Activated CD4-positive, alpha-beta T cell treated with anti-CD3 and anti-CD28 coated beads for 48 hours (primary cell): ENCODE measurements around the gene SERPINA10.
"Not testable (repeated sequence)": the region's sequence is repeated elsewhere in the genome, so short reads cannot be mapped to it uniquely, and the experiment has no call there.

Source experiments
- DNase-seq: peaks from one replicate; pipeline ENCODE4 v3.0.0-alpha.2; 2020

SERPINA10 gene

GRCh38 chr14:94313991-94314655, 21.1 kb upstream of the SERPINA10 start:
- no peak for DNase-seq

- no peak for DNase-seq
Measured at GRCh38 chr14:94312481-94313246, 19.6 kb upstream of the SERPINA10 start.

GRCh38 chr14:94310248-94310647, 17.2 kb upstream of the SERPINA10 start:
- no peak for DNase-seq

- DNase-seq = no peak
Measured at GRCh38 chr14:94309721-94310120, 16.7 kb upstream of the SERPINA10 start.

GRCh38 chr14:94307410-94307992, 14.4 kb upstream of the SERPINA10 start:
- no peak for DNase-seq

- no peak for DNase-seq
Measured at GRCh38 chr14:94306047-94306978, 13.2 kb upstream of the SERPINA10 start.

GRCh38 chr14:94305620-94306019, 12.6 kb upstream of the SERPINA10 start:
- DNase-seq = no peak

GRCh38 chr14:94304243-94304642, 11.2 kb upstream of the SERPINA10 start:
- no peak for DNase-seq

- DNase-seq = no peak
Measured at GRCh38 chr14:94303111-94303510, 10.0 kb upstream of the SERPINA10 start.

GRCh38 chr14:94298130-94298529, 5.1 kb upstream of the SERPINA10 start:
- no peak for DNase-seq

GRCh38 chr14:94296181-94296545, 3.1 kb upstream of the SERPINA10 start:
- not testable (repeated sequence) for DNase-seq

- no peak for DNase-seq
Measured at GRCh38 chr14:94295360-94296180, 2.5 kb upstream of the SERPINA10 start.

- no peak for DNase-seq
Measured at GRCh38 chr14:94293578-94293924, 483 bp upstream of the SERPINA10 start.

GRCh38 chr14:94292526-94292871, 569 bp downstream of the SERPINA10 start:
- DNase-seq = no peak

- no peak for DNase-seq
Measured at GRCh38 chr14:94291906-94292525, 1.1 kb downstream of the SERPINA10 start.

- no peak for DNase-seq
Measured at GRCh38 chr14:94291159-94291905, 1.7 kb downstream of the SERPINA10 start.

GRCh38 chr14:94290197-94290596, 2.9 kb downstream of the SERPINA10 start:
- DNase-seq = no peak

GRCh38 chr14:94288610-94289465, 4.2 kb downstream of the SERPINA10 start:
- DNase-seq = no peak

GRCh38 chr14:94285158-94285557, 7.9 kb downstream of the SERPINA10 start:
- DNase-seq = no peak

- no peak for DNase-seq
Measured at GRCh38 chr14:94284221-94284620, 8.8 kb downstream of the SERPINA10 start.
